Mucosa of descending colon (tissue), 3 donors: ENCODE results near the gene RAD51B. TPM values are rescaled to one million over a fixed set of nuclear protein-coding genes. Genes with fewer than 3 reads are reported as not detected.

Experiments used
- ATAC-seq: fragments of 200-7000 bp; cut with Tn5 transposase; one replicate; pipeline ENCODE4 v1.9.1; 2020; ENCODE audit warnings: mild to moderate bottlenecking, moderate library complexity
- DNase-seq, 3 donors: peaks; one replicate each; pipeline ENCODE4 v3.0.0-alpha.2; 2020
- H3K36me3 ChIP-seq: fragments of 200-600 bp; one replicate; pipeline ENCODE4 v1.8.0; 2021; ENCODE audit warnings: low read depth, mild to moderate bottlenecking
- H3K4me1 ChIP-seq: fragments of 200-600 bp; one replicate; pipeline ENCODE4 v1.8.0; 2021; ENCODE audit warnings: low read depth, mild to moderate bottlenecking
- H3K4me3 ChIP-seq: fragments of 200-600 bp; one replicate; pipeline ENCODE4 v1.8.0; 2021; ENCODE audit warnings: mild to moderate bottlenecking
- H3K9me3 ChIP-seq: fragments of 200-600 bp; one replicate; pipeline ENCODE4 v1.8.0; 2021; ENCODE audit warnings: mild to moderate bottlenecking
- CTCF ChIP-seq: fragments of 200-600 bp; IDR thresholded peaks from one replicate; pipeline ENCODE4 v1.8.0; 2022; ENCODE audit warnings: antibody characterized with exemption, mild to moderate bottlenecking
- intact Hi-C, 2 donors: fragments of 100-400 bp; cut with DNase I in 1 of 2; cut with micrococcal nuclease in 1 of 2; formaldehyde crosslinking; loops; one replicate each; pipeline versions ENCODE4 v1.11.0 to v1.11.1; 2022; cut with DNase I, micrococcal nuclease
- total RNA-seq, 3 donors: library from RNA; stranded (reverse); fragmentation: NEBNext Ultra II Directional in 2 of 3; extraction: Animal tissue kit (Norgen Biotek cat#: 25700) in 2 of 3; gene quantifications; one replicate each; pipeline versions ENCODE4 v1.2.1 to v1.2.4, GENCODE V29; 2021 to 2023
- donor health status: DM: no; HTN: no; CAD: no; lungs with moderate emphysema.
- donor health status: DM: no; HTN: no; CAD: no.
- donor health status: DM: no; HTN: yes; CAD: no.

The RAD51B gene
- total RNA-seq, 3 donors from 2014 or later = 15.8 to 23.3 (median 20.9) TPM

GRCh38 chr14:68669603-68670358, 850.2 kb downstream of the RAD51B start:
- Histone ChIP-seq H3K9me3 (no peaks in the 10 kb centered on the region), H3K4me3 (no peak overlapping the region), H3K36me3 (no peaks in the 10 kb centered on the region), H3K4me1 (no peaks in the 10 kb centered on the region)
- ATAC-seq (no peak), DNase-seq (no peak)
- intact Hi-C loops = no loop called here
- no peak for TF ChIP-seq CTCF

DNA sequence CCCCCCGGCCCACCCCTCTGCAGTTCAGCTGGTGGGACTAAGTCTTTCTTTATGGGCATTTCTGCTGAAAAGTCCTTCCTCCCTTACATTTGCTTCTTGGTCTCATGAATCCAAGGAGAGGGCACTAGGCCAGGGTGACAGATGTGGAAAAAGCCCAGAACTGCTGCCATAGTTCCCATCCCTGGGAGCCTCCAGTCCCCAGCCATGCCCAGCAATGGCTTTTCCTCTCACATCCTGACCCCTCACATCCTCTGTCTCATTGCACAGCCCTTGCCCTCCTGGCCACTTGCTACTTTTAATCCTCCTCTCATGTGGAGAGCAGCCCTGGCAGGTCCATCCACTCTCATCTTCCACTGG, 850.8 kb downstream of the RAD51B start:
- ATAC-seq (no peak), DNase-seq (no peak)
- no peak for TF ChIP-seq CTCF
- H3K4me3 ChIP-seq = no peak overlapping the region
- H3K9me3 ChIP-seq = no peaks in the 10 kb centered on the region
- H3K36me3 ChIP-seq = no peaks in the 10 kb centered on the region
- intact Hi-C loops = no loop called here
- H3K4me1 ChIP-seq = no peaks in the 10 kb centered on the region

- no peaks in the 10 kb centered on the region for H3K4me1 ChIP-seq
- no peak for TF ChIP-seq CTCF
- no peak for DNase-seq
- no peaks in the 10 kb centered on the region for H3K36me3 ChIP-seq
- ATAC-seq = no peak
- H3K4me3 ChIP-seq = no peak overlapping the region
- intact Hi-C loops = no loop called here
- H3K9me3 ChIP-seq = no peaks in the 10 kb centered on the region
Measured at GRCh38 chr14:68671909-68672308, 852.3 kb downstream of the RAD51B start.

DNA sequence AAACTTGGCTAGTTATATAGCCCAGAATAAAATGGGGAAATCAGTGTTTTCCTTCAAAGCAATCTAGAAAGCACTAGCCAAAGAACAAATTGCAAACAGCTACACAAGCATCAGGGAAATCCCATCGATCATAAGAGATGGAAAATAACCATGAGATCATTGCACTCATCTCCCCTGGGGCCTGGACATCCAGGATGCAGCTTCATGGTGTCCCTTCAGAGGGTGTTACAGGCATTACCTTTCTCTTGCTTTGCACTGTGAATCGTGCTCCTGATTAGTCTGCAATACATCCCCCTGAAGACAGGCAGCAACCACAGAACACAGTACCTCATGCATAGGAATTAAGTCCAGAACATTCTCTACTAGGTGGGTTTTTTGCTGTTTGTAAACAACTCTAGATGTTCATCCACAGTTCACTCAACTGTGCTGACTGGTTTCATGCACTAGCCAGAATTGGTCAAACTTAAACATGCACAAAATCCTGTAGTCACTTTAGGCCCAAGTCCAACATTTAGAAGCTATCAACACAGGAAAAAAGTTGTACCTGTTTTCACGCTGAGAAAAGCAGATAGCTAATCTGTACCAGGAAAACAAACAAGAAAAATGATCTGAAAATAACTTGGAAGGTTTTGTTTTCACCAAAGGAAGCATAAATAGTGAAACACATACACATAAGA, 853.2 kb downstream of the RAD51B start:
- no peaks in the 10 kb centered on the region for H3K36me3 ChIP-seq
- H3K9me3 ChIP-seq = no peaks in the 10 kb centered on the region
- H3K4me1 ChIP-seq = no peaks in the 10 kb centered on the region
- TF ChIP-seq CTCF = no peak
- intact Hi-C loops = no loop called here
- DNase-seq (no peak), ATAC-seq (no peak)
- H3K4me3 ChIP-seq = no peak overlapping the region

DNA sequence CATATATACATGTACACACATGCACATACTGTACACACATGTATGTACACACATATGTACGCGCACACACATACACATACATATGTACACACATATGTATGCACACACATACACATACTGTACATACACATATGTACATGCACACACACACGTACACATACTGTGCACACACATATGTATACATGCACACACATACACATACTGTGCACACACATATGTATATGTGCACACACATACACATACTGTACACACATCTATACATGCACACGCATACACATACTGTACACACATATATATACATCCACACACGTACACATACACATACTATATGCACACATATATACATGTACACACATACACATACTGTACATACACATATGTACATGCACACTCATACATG, 853.9 kb downstream of the RAD51B start:
- Histone ChIP-seq H3K36me3 (no peaks in the 10 kb centered on the region), H3K4me1 (no peaks in the 10 kb centered on the region), H3K9me3 (no peaks in the 10 kb centered on the region)

More for the DNA sequence above, 853.9 kb downstream of the RAD51B start:
- TF ChIP-seq CTCF = no peak
- ATAC-seq = no peak
- H3K4me3 ChIP-seq = no peak overlapping the region
- intact Hi-C loops = no loop called here
- no peak for DNase-seq
